Endothelial cell of umbilical vein (primary cell): ENCODE data around the gene LPCAT3.

Experiments used
- CTCF ChIP-seq, 2 donors: IDR thresholded peaks; 1 replicate in 1 of 2; 2 replicates in 1 of 2; pipeline ENCODE4 v1.5.1; 2011; ENCODE audit warnings: low read length in 2 of 2, mild to moderate bottlenecking in 2 of 2, moderate library complexity in 2 of 2, control low read depth in 1 of 2, inconsistent platforms in 1 of 2, low read depth in 1 of 2; ENCODE audit not compliant: insufficient read depth in 1 of 2; ENCODE audit errors: extremely low read depth in 1 of 2
- EZH2 ChIP-seq: IDR thresholded peaks from 2 replicates; pipeline ENCODE4 v1.6.1; 2012; ENCODE audit warnings: borderline replicate concordance, low read depth, mild to moderate bottlenecking, moderate library complexity, low read length, inconsistent platforms; ENCODE audit not compliant: severe bottlenecking
- JUN ChIP-seq: IDR thresholded peaks from 2 replicates; pipeline ENCODE4 v1.6.1; 2011; ENCODE audit warnings: borderline replicate concordance, low read depth; ENCODE audit not compliant: insufficient read length, insufficient read depth
- MAX ChIP-seq: IDR thresholded peaks from 2 replicates; pipeline ENCODE4 v1.6.1; 2011; ENCODE audit not compliant: insufficient read depth, insufficient read length
- MYC ChIP-seq: IDR thresholded peaks from one replicate; pipeline ENCODE4 v1.6.1; 2011; ENCODE audit warnings: mild to moderate bottlenecking, low read depth, low read length
- POLR2A ChIP-seq: IDR thresholded peaks from 2 replicates; pipeline ENCODE4 v1.6.1; 2012; ENCODE audit warnings: low read depth, mild to moderate bottlenecking, control low read depth, low read length
- POLR2AphosphoS5 ChIP-seq: IDR thresholded peaks from 2 replicates; pipeline ENCODE4 v1.6.1; 2012; ENCODE audit warnings: low read depth, mild to moderate bottlenecking, control low read depth, low read length, moderate library complexity; ENCODE audit not compliant: insufficient read depth

- TF ChIP-seq CTCF (IDR thresholded peaks at IDR 0.05; ENCODE audit: extremely low read depth in 1 of 2, insufficient read depth in 1 of 2, low read depth in 1 of 2, low read length in 2 of 2) (no peak), POLR2AphosphoS5 (no peak), EZH2 (no peak), MAX (no peak), MYC (no peak), POLR2A (no peak), JUN (no peak)
Measured at GRCh38 chr12:7004840-7005239, 13.4 kb downstream of the LPCAT3 start.
